ENCODE data around the gene KAZN.
"Not testable (repeated sequence)": the region's sequence is repeated elsewhere in the genome, so short reads cannot be mapped to it uniquely, and the experiment has no call there.

The KAZN gene

GRCh38 chr1:15020943-15021745, 422.7 kb downstream of the KAZN start:
- no peak for DNase-seq

GRCh38 chr1:15022048-15022447, 423.6 kb downstream of the KAZN start:
- DNase-seq, result no peak

GRCh38 chr1:15023205-15023604, 424.7 kb downstream of the KAZN start:
- DNase-seq, result no peak

- DNase-seq, result no peak
These were observed 425.5 kb downstream of the KAZN start for GRCh38 chr1:15023976-15024375.

GRCh38 chr1:15026117-15026489, 427.6 kb downstream of the KAZN start:
- no peak for DNase-seq

- no peak for DNase-seq
These were observed 429.1 kb downstream of the KAZN start for GRCh38 chr1:15027515-15027986.

GRCh38 chr1:15028102-15028501, 429.6 kb downstream of the KAZN start:
- DNase-seq, result no peak

GRCh38 chr1:15028616-15029015, 430.1 kb downstream of the KAZN start:
- no peak for DNase-seq

GRCh38 chr1:15029036-15029435, 430.6 kb downstream of the KAZN start:
- DNase-seq, result no peak

- DNase-seq, result no peak
These were observed 431.3 kb downstream of the KAZN start for GRCh38 chr1:15029786-15030185.

GRCh38 chr1:15031251-15031933, 432.9 kb downstream of the KAZN start:
- DNase-seq, result no peak

GRCh38 chr1:15033264-15033663, 434.8 kb downstream of the KAZN start:
- no peak for DNase-seq

- no peak for DNase-seq
These were observed 436.2 kb downstream of the KAZN start for GRCh38 chr1:15034656-15035055.

- no peak for DNase-seq
These were observed 436.8 kb downstream of the KAZN start for GRCh38 chr1:15035236-15035635.

GRCh38 chr1:15036101-15036500, 437.6 kb downstream of the KAZN start:
- DNase-seq, result no peak

- peak; percentile 12 for DNase-seq
These were observed 439.9 kb downstream of the KAZN start for GRCh38 chr1:15038232-15039016.

GRCh38 chr1:15039017-15039648, 440.6 kb downstream of the KAZN start:
- DNase-seq, result no peak

GRCh38 chr1:15039901-15040300, 441.4 kb downstream of the KAZN start:
- no peak for DNase-seq

GRCh38 chr1:15040685-15041084, 442.2 kb downstream of the KAZN start:
- DNase-seq, result not testable (repeated sequence)

- no peak for DNase-seq
These were observed 444.4 kb downstream of the KAZN start for GRCh38 chr1:15042866-15043265.

- DNase-seq, result no peak
These were observed 445.4 kb downstream of the KAZN start for GRCh38 chr1:15043934-15044333.

- no peak for DNase-seq
These were observed 446.6 kb downstream of the KAZN start for GRCh38 chr1:15045123-15045522.

Data from CD4-positive, alpha-beta T cell treated with Interleukin-12 subunit alpha and Interleukin-12 subunit beta, for 1 hour (primary cell).